Cardiac muscle cell (in vitro differentiated cells and primary cell): Measurements from ENCODE around the gene AXL. TPM values are rescaled to one million over a fixed set of nuclear protein-coding genes. Genes with fewer than 3 reads are reported as not detected.

ENCODE experiments used
- DNase-seq, 2 donors: peaks; one replicate each; pipeline versions ENCODE4 v3.0.0 to v3.0.0-alpha.2; 2010 to 2017; ENCODE audit warnings: low read depth in 1 of 2, low spot score in 1 of 2
- H3K27ac ChIP-seq: fragments of 200-600 bp; sonication (generic); 2 replicates; pipeline ENCODE4 v1.5.1; 2016
- H3K27me3 ChIP-seq: fragments of 200-600 bp; sonication (generic); 2 replicates; pipeline ENCODE4 v1.6.0; 2016; ENCODE audit warnings: control low read depth
- H3K36me3 ChIP-seq: fragments of 200-600 bp; sonication (generic); 2 replicates; pipeline ENCODE4 v1.5.1; 2016; ENCODE audit warnings: control low read depth
- H3K4me1 ChIP-seq: fragments of 200-600 bp; sonication (generic); 2 replicates; pipeline ENCODE4 v1.8.1; 2017; ENCODE audit warnings: low read depth, mild to moderate bottlenecking, mixed run types
- H3K4me3 ChIP-seq: fragments of 200-600 bp; sonication (generic); 2 replicates; pipeline ENCODE4 v1.5.1; 2016; ENCODE audit warnings: mild to moderate bottlenecking
- H3K9me3 ChIP-seq: fragments of 200-600 bp; sonication (generic); 2 replicates; pipeline ENCODE4 v1.5.1; 2017; ENCODE audit warnings: low read depth, mild to moderate bottlenecking, control low read depth
- polyA plus RNA-seq: library from polyadenylated mRNA; unstranded; fragments of >200 nt; fragmentation: Nextera tagmentation; extraction: Ambion mirVana; gene quantifications from 2 replicates; pipeline ENCODE4 v1.2.1, GENCODE V29; 2016
- total RNA-seq: library from RNA; depleted of rRNA; stranded (reverse); fragments of >200 nt; gene quantifications from 2 replicates; pipeline ENCODE4 v1.2.3, GENCODE V29; 2016
- TF ChIP-seq, protein P1 (sequence below): IDR thresholded peaks from 2 replicates; pipeline ENCODE4 v1.5.1; 2012; ENCODE audit warnings: low read depth, mild to moderate bottlenecking, low read length

The AXL gene
- total and polyA plus RNA-seq, 2 experiments from 2014 or later, result 16.6 to 62.7 TPM

DNA sequence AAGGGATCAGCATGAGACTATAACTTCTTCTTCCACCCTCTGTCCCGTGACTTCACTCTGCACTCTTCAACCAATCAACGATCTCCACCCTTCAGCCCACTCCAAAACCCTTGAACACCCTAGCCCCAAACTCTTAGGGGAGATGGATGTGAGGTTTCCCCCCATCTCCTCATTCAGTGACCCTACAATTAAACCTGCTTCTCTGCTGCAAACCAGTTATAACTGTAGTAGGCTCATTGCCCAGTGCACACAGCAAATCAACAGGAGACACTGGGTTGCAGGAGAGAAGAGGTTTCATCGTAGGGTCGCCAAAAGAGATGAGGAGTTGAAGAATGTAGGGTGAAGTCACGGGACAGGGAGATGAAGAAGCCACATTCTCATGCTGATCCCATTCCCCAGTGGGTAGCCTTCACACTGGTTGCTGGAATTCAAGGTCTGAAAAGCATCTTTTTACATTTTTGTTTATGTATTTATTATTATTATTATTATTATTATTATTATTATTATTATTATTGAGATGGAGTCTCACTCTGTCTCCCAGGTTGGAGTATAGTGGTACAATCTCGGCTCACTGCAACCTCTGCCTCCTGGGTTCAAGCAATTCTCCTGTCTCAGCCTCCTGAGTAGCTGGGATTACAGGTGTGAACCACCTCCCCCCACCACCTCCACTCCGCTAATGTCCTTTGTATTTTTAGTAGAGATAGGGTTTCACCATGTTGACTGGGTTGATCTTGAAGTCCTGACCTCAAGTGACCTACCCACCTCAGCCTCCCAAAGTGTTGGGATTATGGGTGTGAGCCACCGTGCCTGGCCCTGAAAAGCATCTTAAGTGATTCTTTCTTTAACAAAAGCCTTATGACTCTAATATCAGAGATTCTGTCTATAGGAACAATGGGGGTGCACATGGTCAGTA lies 31.8 kb upstream of the AXL start:
- H3K27ac ChIP-seq, result no peak overlapping the region
- TF ChIP-seq, protein P1, sequence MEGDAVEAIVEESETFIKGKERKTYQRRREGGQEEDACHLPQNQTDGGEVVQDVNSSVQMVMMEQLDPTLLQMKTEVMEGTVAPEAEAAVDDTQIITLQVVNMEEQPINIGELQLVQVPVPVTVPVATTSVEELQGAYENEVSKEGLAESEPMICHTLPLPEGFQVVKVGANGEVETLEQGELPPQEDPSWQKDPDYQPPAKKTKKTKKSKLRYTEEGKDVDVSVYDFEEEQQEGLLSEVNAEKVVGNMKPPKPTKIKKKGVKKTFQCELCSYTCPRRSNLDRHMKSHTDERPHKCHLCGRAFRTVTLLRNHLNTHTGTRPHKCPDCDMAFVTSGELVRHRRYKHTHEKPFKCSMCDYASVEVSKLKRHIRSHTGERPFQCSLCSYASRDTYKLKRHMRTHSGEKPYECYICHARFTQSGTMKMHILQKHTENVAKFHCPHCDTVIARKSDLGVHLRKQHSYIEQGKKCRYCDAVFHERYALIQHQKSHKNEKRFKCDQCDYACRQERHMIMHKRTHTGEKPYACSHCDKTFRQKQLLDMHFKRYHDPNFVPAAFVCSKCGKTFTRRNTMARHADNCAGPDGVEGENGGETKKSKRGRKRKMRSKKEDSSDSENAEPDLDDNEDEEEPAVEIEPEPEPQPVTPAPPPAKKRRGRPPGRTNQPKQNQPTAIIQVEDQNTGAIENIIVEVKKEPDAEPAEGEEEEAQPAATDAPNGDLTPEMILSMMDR, result no peak
- H3K27me3 ChIP-seq, result peaks cover 8% of the 10 kb centered on the region
- H3K36me3 ChIP-seq, result no peaks in the 10 kb centered on the region
- no peak overlapping the region for H3K4me3 ChIP-seq
- H3K4me1 ChIP-seq, result no peaks in the 10 kb centered on the region
- no peak for DNase-seq
- no peaks in the 10 kb centered on the region for H3K9me3 ChIP-seq

DNA sequence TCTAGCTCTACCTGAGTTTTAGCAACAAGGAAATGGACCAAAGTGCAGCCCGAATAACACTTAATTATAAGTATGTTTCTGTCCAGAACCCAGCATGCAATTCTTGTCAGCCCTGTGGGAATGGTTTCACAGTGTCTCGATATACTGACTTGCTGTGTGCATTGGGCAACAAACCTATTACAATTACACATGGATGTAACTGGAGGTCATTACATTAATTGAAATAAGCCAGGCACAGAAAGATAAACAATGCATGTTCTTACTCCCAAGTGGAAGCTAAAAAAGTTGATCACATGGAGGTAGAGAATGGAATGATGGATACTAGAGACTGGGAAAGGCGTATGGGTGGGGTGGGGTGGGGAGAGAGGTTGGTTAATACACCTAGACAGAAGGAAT lies 31.1 kb upstream of the AXL start:
- Histone ChIP-seq H3K36me3 (no peaks in the 10 kb centered on the region), H3K4me1 (no peaks in the 10 kb centered on the region), H3K27me3 (peaks cover 15% of the 10 kb centered on the region), H3K4me3 (no peak overlapping the region), H3K27ac (no peak overlapping the region), H3K9me3 (no peaks in the 10 kb centered on the region)
- TF ChIP-seq, protein P1, result no peak
- no peak for DNase-seq

DNA sequence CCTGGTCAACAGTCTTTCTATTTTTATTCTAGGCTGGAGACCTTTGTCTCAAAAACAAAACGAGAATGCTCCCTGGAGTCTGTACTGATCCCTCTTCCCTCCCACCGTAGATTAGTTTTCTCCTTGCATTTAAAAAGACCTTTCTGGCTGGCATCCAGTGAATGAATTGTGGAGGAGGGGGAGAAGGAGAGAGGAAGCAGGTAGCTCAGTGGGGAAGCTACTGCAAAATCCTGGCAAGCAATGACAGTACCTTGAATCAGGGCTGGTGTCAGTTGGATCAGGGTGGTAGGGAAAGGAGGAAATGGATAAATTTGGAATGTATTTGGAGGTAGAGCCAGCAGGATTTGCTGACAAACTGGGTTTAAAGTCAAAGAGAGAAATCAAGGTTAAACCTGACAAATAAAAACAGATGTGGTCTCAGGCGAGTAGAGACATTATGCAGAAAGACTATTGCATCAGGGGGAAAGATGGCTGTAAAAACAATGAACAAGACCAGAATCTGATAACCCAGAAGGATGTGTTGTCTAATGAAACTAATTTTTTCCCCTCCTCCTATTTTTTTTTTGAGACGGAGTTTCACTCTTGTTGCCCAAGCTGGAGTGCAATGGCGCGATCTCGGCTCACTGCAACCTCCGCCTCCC lies 29.5 kb upstream of the AXL start:
- H3K27ac ChIP-seq, result no peak overlapping the region
- no peaks in the 10 kb centered on the region for H3K36me3 ChIP-seq
- no peaks in the 10 kb centered on the region for H3K9me3 ChIP-seq
- peaks cover 16% of the 10 kb centered on the region for H3K27me3 ChIP-seq
- peak; percentile 21 to 23 for DNase-seq
- no peak overlapping the region for H3K4me3 ChIP-seq
- no peaks in the 10 kb centered on the region for H3K4me1 ChIP-seq
- TF ChIP-seq, protein P1, result no peak

DNA sequence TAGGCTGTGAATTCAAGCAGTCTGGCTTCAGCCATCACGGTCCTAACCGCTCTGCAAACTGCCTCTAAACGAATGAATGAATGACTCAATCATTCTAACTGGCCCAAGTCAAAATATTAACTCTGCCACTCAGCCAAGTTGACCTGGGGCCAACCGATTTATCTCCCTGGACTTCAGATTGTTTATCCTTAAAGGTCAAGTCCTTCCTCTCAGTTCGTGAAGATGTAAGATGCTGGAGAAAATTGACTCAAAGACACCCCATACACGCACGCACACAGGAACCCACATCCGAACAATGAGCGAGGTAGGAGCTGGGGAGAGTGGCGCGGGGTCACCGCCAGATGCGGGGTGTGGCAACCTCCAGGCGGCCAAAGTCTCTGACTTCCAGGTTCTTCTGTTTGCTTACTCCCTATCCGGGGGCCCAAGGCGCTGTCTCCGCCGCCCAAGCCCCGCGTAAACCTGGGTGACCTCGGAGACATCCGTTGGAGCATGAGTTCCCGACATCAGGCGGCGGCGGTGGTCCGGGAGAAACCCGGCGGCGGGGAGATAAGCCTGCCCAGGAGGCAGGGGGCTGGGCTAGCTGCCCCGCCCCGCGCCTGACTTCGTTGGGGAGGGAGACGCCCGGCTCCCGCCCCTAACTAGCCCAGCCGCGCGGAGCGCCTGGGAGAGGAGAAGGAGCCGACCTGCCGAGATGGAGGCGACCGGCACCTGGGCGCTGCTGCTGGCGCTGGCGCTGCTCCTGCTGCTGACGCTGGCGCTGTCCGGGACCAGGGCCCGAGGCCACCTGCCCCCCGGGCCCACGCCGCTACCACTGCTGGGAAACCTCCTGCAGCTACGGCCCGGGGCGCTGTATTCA lies 26.2 kb upstream of the AXL start, which contains the start of gene CYP2S1:
Gene CYP2S1, plus strand, starts transcription at position 646 of the 856 bp plus-strand sequence. Its CDS starts 46 bp downstream, at position 692.
- TF ChIP-seq, protein P1, result no peak
- peak; percentile 11 to 51 for DNase-seq
- peak within 1 kb of the TSS; percentile 28 for H3K4me3 ChIP-seq
- no peak within 1 kb of the TSS for H3K27ac ChIP-seq
- H3K27me3 ChIP-seq, result peaks cover 16% of the 10 kb centered on the region
- H3K36me3 ChIP-seq, result no peaks in the 10 kb centered on the region
- no peaks in the 10 kb centered on the region for H3K4me1 ChIP-seq
- H3K9me3 ChIP-seq, result no peaks in the 10 kb centered on the region

DNA sequence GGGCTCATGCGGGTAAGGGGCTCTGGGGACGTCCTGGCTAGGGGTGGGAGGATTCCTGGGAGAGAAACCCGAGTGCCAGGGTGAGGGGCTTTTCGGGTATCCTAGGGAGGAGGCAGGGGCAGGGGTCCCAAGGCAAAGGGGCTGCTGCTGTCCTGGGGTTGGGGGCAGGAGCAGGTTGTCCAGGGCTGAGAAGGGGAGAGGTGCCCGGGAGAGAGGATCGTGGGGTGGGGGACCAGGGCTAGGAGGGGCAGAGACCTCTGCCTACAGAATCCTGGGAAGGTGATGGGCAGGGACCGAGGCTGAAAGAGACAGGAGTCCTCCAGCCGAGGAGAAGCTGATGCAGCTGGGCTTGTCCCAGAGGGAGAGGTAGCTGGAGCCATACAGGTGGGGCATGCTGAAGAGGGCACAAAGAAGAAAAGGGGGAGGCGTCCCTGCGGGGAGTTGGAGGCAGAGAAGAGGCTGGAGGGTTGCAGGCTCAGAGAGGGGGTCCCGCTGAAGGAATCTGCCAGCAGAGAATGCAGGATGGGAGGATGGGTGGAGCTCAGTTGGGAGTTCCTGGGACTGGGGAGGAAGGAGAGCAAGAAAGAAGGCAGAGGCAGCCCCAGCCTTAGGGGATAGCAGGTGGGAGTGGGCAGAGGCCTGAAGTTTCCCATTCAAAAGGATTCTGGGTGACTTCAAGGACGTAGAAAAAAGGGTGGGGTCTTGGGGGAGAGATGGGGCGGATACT lies 25.4 kb upstream of the AXL start:
- DNase-seq, result no peak
- TF ChIP-seq, protein P1, result no peak
- Histone ChIP-seq H3K36me3 (no peaks in the 10 kb centered on the region), H3K9me3 (no peaks in the 10 kb centered on the region), H3K27ac (no peak overlapping the region), H3K4me3 (peak overlapping the region; percentile 28), H3K27me3 (peaks cover 16% of the 10 kb centered on the region), H3K4me1 (no peaks in the 10 kb centered on the region)
